Fibroblast of mammary gland (primary cell): ENCODE measurements around the gene OR2A5.

ENCODE experiments used
- DNase-seq: peaks from one replicate; pipeline ENCODE4 v3.0.0-alpha.2; 2010; ENCODE audit warnings: low read depth
- H3K4me3 ChIP-seq: 2 replicates; pipeline ENCODE4 v1.5.1; 2011; ENCODE audit warnings: low read depth, mild to moderate bottlenecking, low read length, moderate library complexity; ENCODE audit not compliant: control insufficient read depth
- CTCF ChIP-seq: conservative IDR thresholded peaks from 2 replicates; pipeline ENCODE4 v1.5.1; 2011; ENCODE audit warnings: low read depth, low read length, inconsistent platforms; ENCODE audit not compliant: control insufficient read depth, insufficient read depth

The OR2A5 gene

DNA sequence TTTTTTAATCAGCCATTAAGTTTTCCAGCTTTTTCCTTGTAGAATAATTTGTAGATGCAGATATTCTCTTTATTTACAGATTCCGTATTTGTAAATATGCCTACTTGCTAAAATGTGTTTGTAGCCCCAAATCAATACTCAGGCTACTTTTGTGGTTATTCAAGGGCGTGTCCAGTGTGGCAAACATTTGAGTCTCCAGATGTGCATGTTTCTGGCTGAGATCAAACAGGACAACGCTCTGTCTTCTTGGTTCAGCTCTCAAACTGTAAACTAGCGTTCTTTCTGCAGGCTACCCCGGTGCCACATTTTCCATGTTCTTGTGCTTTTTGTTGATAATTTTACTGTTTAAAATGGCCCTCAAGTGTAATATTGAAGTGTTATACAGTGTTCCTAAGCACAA, 16.2 kb upstream of the OR2A5 start:
- DNase-seq = no peak
- no peak overlapping the region for H3K4me3 ChIP-seq
- no peak for TF ChIP-seq CTCF

DNA sequence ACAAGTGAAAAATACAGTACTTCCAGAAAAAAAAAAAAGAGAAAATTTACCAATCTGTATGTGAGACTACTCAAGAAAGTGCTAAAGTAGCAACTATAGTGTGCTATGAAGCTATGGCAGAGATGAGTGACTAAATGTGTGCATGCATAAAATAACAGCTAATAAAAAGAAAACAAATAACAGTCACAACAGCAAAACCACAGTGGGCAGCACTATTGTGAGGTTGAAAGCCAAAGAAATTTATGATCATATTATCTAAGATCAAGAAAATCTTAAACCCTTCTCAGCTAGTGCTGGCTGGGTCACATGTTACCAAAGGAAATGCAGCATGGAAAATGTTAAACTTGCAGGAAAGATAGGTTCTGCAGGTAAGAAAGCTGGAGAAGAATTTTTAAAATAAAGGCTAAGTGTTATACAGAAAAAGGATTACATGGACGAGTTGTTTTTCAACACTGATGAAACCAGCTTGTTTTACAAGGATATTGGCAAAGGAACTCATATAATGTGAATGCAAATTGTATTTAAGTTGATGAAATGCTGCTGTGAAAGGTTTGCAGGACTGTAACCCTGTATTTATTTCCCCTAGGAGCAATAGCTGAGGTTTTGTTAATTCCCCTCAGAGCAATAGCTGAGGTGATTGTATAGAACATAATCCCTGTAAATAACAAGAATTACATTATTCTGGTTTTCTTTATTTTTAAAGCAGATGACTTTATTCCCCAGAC, 15.6 kb upstream of the OR2A5 start:
- no peak for TF ChIP-seq CTCF
- H3K4me3 ChIP-seq = no peak overlapping the region
- no peak for DNase-seq

DNA sequence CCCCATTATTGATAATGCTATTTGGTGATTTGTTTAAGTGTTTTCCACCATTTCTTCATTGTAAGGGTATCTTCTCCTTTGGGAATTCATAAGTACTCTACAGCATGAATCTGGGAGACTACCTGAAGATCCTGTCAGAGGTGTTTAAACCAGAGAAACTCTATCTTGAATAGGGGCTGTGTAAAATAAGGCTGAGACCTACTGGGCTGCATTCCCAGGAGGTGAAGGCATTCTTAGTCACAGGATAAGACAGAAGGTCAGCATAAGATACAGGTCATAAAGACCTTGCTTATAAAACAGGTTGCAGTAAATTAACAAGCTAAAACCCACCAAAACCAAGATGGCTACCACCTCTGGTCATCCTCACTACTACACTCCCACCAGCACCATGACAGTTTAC, 13.4 kb upstream of the OR2A5 start:
- TF ChIP-seq CTCF = no peak
- DNase-seq = no peak
- no peak overlapping the region for H3K4me3 ChIP-seq

GRCh38 chr7:144036302-144036885, 12.4 kb upstream of the OR2A5 start:
- DNase-seq = no peak
- H3K4me3 ChIP-seq = no peak overlapping the region
- TF ChIP-seq CTCF = no peak

GRCh38 chr7:144037414-144038035, 11.2 kb upstream of the OR2A5 start:
- no peak for DNase-seq
- no peak overlapping the region for H3K4me3 ChIP-seq
- no peak for TF ChIP-seq CTCF

- H3K4me3 ChIP-seq = no peak overlapping the region
- no peak for DNase-seq
- TF ChIP-seq CTCF = no peak
These were observed 9.9 kb upstream of the OR2A5 start for GRCh38 chr7:144038887-144039286.

DNA sequence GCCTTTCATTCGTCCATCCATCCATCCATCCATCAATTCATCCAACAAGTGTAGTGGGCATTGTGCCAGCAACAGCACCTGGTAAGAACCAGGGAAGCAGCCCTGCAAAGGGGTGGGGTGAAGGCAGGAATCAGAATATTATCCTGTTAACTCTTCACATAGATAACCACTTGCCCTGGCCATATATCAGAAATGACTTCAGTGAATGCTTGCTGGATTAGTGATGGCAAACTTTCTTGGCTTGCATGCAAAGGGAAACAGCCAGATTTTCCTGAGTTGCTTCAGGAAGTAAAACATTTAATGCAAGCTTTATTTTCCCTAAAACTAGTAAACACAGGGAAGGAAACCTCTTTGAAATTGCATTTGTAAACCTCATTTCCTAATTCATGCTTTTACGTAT, 743 bp downstream of the OR2A5 start:
- TF ChIP-seq CTCF = no peak
- no peak overlapping the region for H3K4me3 ChIP-seq
- DNase-seq = no peak
